ENCODE measurements around the gene STAG1. TPM values are rescaled to one million over a fixed set of nuclear protein-coding genes. Genes with fewer than 3 reads are reported as not detected.

STAG1 gene
- total RNA-seq, 1 experiment from 2014 or later: 34.6 TPM

GRCh38 chr3:136293279-136293678 is 458.9 kb downstream of the STAG1 start:
- H4K8ac ChIP-seq (replicated peaks; ENCODE audit: insufficient read length, low read depth, low read length): no peak overlapping the region
- no peak overlapping the region for H2AK5ac ChIP-seq (ENCODE audit: insufficient read length, low read length)
- no peak overlapping the region for H3K4me3 Mint-ChIP-seq
- H3K23ac ChIP-seq (ENCODE audit: insufficient read length, low read depth, low read length): no peak overlapping the region
- H2BK15ac ChIP-seq (ENCODE audit: low read depth, low read length): no peak overlapping the region
- no peak overlapping the region for H3K56ac ChIP-seq (ENCODE audit: insufficient read length, low read depth, low read length)
- no peak overlapping the region; a peak in 2 of 7 replicates for H3K27ac Mint-ChIP-seq
- no peaks in the 10 kb centered on the region for H3K27me3 Mint-ChIP-seq (ENCODE audit: low read depth)
- no peak overlapping the region for H3T11ph ChIP-seq (ENCODE audit: low read length)
- no peak overlapping the region for H3K14ac ChIP-seq (ENCODE audit: insufficient read depth, low read length)
- no peaks in the 10 kb centered on the region for H3K79me1 ChIP-seq (ENCODE audit: insufficient read depth, low read depth, low read length, poor library complexity, severe bottlenecking)
- no peaks in the 10 kb centered on the region for H3K79me2 ChIP-seq (ENCODE audit: insufficient read depth, low read length)
- H3K4me1 Mint-ChIP-seq: peaks cover 16% of the 10 kb centered on the region in 2 experiments
- no peak for DNase-seq
- no peak overlapping the region for H2AFZ ChIP-seq (ENCODE audit: low read length)
- H3K4ac ChIP-seq (ENCODE audit: low read depth, low read length): no peak overlapping the region
- no peaks in the 10 kb centered on the region for H3K23me2 ChIP-seq (ENCODE audit: insufficient read length, low read depth, low read length, poor library complexity, severe bottlenecking)
- no peak overlapping the region for H4K5ac ChIP-seq (ENCODE audit: insufficient read length, low read depth, low read length)
- no peak overlapping the region for H2BK120ac ChIP-seq (ENCODE audit: low read depth, low read length, poor library complexity, severe bottlenecking)
- WGBS (ENCODE audit: extremely low coverage, insufficient read length, low lambda C conversion rate): no CpG with 5 or more reads among the region's 2 CpGs
- H3K27me3 ChIP-seq (ENCODE audit: insufficient read depth, low read length): no peaks in the 10 kb centered on the region
- peaks cover 7% of the 10 kb centered on the region; the same call in 1 of the 2 replicates for H3K4me1 ChIP-seq (ENCODE audit: insufficient read depth, low read length)
- no peaks in the 10 kb centered on the region for H4K20me1 ChIP-seq (ENCODE audit: control insufficient read depth, insufficient read depth, insufficient read length)
- H3K9me3 ChIP-seq (ENCODE audit: control insufficient read depth, low read depth, low read length): no peaks in the 10 kb centered on the region
- no peak overlapping the region for H4K91ac ChIP-seq (ENCODE audit: insufficient read length, low read depth, low read length)
- H3K18ac ChIP-seq (ENCODE audit: insufficient read length, low read depth, low read length): no peak overlapping the region
- H2BK5ac ChIP-seq (ENCODE audit: insufficient read length, low read length): no peak overlapping the region
- no peak overlapping the region for H3K9ac ChIP-seq (ENCODE audit: extremely low read depth, insufficient read length, low read length)
- no peaks in the 10 kb centered on the region for H3K9me3 Mint-ChIP-seq
- peaks cover 27 to 48% (median 27%) of the 10 kb centered on the region in 3 experiments for H3K36me3 Mint-ChIP-seq (ENCODE audit: insufficient read depth in 1 of 3, low read depth in 3 of 3)
- no peak overlapping the region for H3K4me2 ChIP-seq (ENCODE audit: insufficient read depth, insufficient read length, low read length)
- H3K27ac ChIP-seq (ENCODE audit: insufficient read length, low read depth, low read length): no peak overlapping the region
- H2BK12ac ChIP-seq (ENCODE audit: insufficient read length, low read depth, low read length): no peak overlapping the region
- no peak for TF ChIP-seq CTCF (conservative IDR thresholded peaks at IDR 0.05)
- H2BK20ac ChIP-seq (ENCODE audit: low read depth, low read length, poor library complexity, severe bottlenecking): no peak overlapping the region

Data from H9 (cell line).